H1 (cell line): ENCODE results near the gene BEST2. TPM values are rescaled to one million over a fixed set of nuclear protein-coding genes. Genes with fewer than 3 reads are reported as not detected.

Experiments
- CTCF ChIA-PET: fragments of 300-600 bp; sonication (Branson Sonifier 250); formaldehyde crosslinking; loops from one replicate; lab custom pipeline; 2021; ENCODE audit not compliant: partially characterized antibody; lab: Charles Lee
- POLR2A ChIA-PET: fragments of 300-600 bp; sonication (Branson Sonifier 250); formaldehyde crosslinking; loops from one replicate; lab custom pipeline; 2021; ENCODE audit warnings: inconsistent platforms; ENCODE audit not compliant: partially characterized antibody; lab: Charles Lee
- DNase-seq, 2 experiments: peaks; one replicate each; pipeline versions ENCODE4 v3.0.0 to v3.0.0-alpha.2; 2010 to 2022; ENCODE audit warnings: low spot score in 2 of 2, low read depth in 1 of 2, mixed read lengths in 1 of 2
- FAIRE-seq: peaks from 2 replicates; lab custom pipeline; 2011; peaks lifted over from hg19 to GRCh38; lab: Jason Lieb, UNC
- H2AFZ ChIP-seq: 2 replicates; pipeline ENCODE4 v1.8.1; 2012; ENCODE audit warnings: low read length, inconsistent platforms
- H2AK5ac ChIP-seq: 2 replicates; pipeline ENCODE4 v1.6.1; 2013; ENCODE audit warnings: low read depth, low read length
- H2BK120ac ChIP-seq: replicated peaks from 2 replicates; pipeline ENCODE3; 2013; ENCODE audit warnings: low read depth, low read length, inconsistent platforms
- H2BK12ac ChIP-seq: 2 replicates; pipeline ENCODE4 v1.6.1; 2013; ENCODE audit warnings: low read depth, low read length
- H2BK15ac ChIP-seq: 2 replicates; pipeline ENCODE4 v1.6.1; 2013; ENCODE audit warnings: low read length
- H2BK20ac ChIP-seq: 2 replicates; pipeline ENCODE4 v1.6.1; 2013; ENCODE audit warnings: low read length
- H2BK5ac ChIP-seq: 2 replicates; pipeline ENCODE4 v1.6.1; 2013; ENCODE audit warnings: low read depth, low read length
- H3K14ac ChIP-seq: 2 replicates; pipeline ENCODE4 v1.6.1; 2013; ENCODE audit warnings: inconsistent platforms; ENCODE audit not compliant: insufficient read length
- H3K18ac ChIP-seq: 2 replicates; pipeline ENCODE4 v1.6.1; 2013; ENCODE audit warnings: low read length; ENCODE audit errors: extremely low read depth
- H3K23ac ChIP-seq: 2 replicates; pipeline ENCODE4 v1.6.1; 2013; ENCODE audit warnings: inconsistent platforms; ENCODE audit not compliant: insufficient read length
- H3K23me2 ChIP-seq: 2 replicates; pipeline ENCODE4 v1.6.1; 2013; ENCODE audit warnings: low read depth, low read length
- H3K27ac ChIP-seq: 2 replicates; pipeline ENCODE4 v1.6.1; 2011; ENCODE audit warnings: low read depth, low read length, inconsistent platforms
- H3K27me3 ChIP-seq, 4 experiments: replicated peaks in 1 of 4; 1 replicate in 1 of 4; 2 replicates in 3 of 4; pipeline versions ENCODE4 v1.6.1 to v1.8.1; 2011 to 2013; ENCODE audit warnings: low read length in 3 of 4, mild to moderate bottlenecking in 3 of 4, inconsistent platforms in 2 of 4, mixed read lengths in 2 of 4, moderate library complexity in 1 of 4; ENCODE audit not compliant: control insufficient read depth in 3 of 4, insufficient read depth in 3 of 4; ENCODE audit errors: extremely low read depth in 1 of 4
- H3K36me3 ChIP-seq, 4 experiments: 2 replicates each; pipeline versions ENCODE4 v1.6.1 to v1.8.1; 2011 to 2013; ENCODE audit warnings: mild to moderate bottlenecking in 4 of 4, low read length in 3 of 4, moderate library complexity in 2 of 4, control low read depth in 1 of 4, inconsistent platforms in 1 of 4; ENCODE audit not compliant: insufficient read depth in 4 of 4, control insufficient read depth in 2 of 4
- H3K4ac ChIP-seq: replicated peaks from 2 replicates; pipeline ENCODE3; 2013; ENCODE audit warnings: low read length, low read depth, mixed read lengths, inconsistent platforms; ENCODE audit not compliant: insufficient read length
- H3K4me1 ChIP-seq, 4 experiments: replicated peaks in 1 of 4; 1 replicate in 1 of 4; 2 replicates in 3 of 4; pipeline versions ENCODE4 v1.6.1 to v1.8.1; 2011 to 2013; ENCODE audit warnings: low read length in 3 of 4, inconsistent platforms in 2 of 4, mixed read lengths in 1 of 4; ENCODE audit not compliant: insufficient read depth in 4 of 4, control insufficient read depth in 3 of 4
- H3K4me2 ChIP-seq, 2 experiments: 2 replicates each; pipeline versions ENCODE4 v1.6.1 to v1.8.1; 2011 to 2013; ENCODE audit warnings: low read depth in 2 of 2, low read length in 2 of 2, control low read depth in 1 of 2, inconsistent platforms in 1 of 2, mild to moderate bottlenecking in 1 of 2; ENCODE audit not compliant: insufficient read depth in 1 of 2
- H3K4me3 ChIP-seq, 4 experiments: fragments of 200-600, 300-600 bp in 1 of 4; sonication (generic), shearing (Covaris generic), sonication (Bioruptor Twin) in 1 of 4; 2 replicates each; pipeline versions ENCODE4 v1.5.1 to v1.8.1; 2011 to 2016; ENCODE audit warnings: low read length in 4 of 4, low read depth in 3 of 4, control low read depth in 2 of 4, inconsistent platforms in 2 of 4, mild to moderate bottlenecking in 2 of 4, mixed read lengths in 1 of 4, moderate library complexity in 1 of 4; ENCODE audit not compliant: insufficient read depth in 2 of 4; ENCODE audit errors: extremely low read depth in 1 of 4
- H3K56ac ChIP-seq: replicated peaks from 2 replicates; pipeline ENCODE3; 2013; ENCODE audit warnings: low read depth, mild to moderate bottlenecking, mixed read lengths, low read length, inconsistent platforms; ENCODE audit not compliant: insufficient read length
- H3K79me1 ChIP-seq: 2 replicates; pipeline ENCODE4 v1.6.1; 2013; ENCODE audit warnings: low read depth, low read length, control low read depth
- H3K79me2 ChIP-seq, 2 experiments: 2 replicates each; pipeline versions ENCODE4 v1.6.1 to v1.8.1; 2012 to 2013; ENCODE audit warnings: low read length in 2 of 2, mild to moderate bottlenecking in 2 of 2, inconsistent platforms in 1 of 2; ENCODE audit not compliant: insufficient read depth in 2 of 2, control insufficient read depth in 1 of 2
- H3K9ac ChIP-seq, 4 experiments: replicated peaks in 1 of 4; 1 replicate in 1 of 4; 2 replicates in 3 of 4; pipeline versions ENCODE4 v1.6.1 to v1.8.1; 2011 to 2013; ENCODE audit warnings: low read depth in 3 of 4, low read length in 3 of 4, control low read depth in 2 of 4, mild to moderate bottlenecking in 2 of 4, moderate library complexity in 2 of 4, inconsistent platforms in 1 of 4; ENCODE audit errors: extremely low read depth in 1 of 4
- H3K9me3 ChIP-seq, 2 experiments: 2 replicates each; pipeline versions ENCODE4 v1.6.1 to v1.8.1; 2012 to 2013; ENCODE audit warnings: mild to moderate bottlenecking in 2 of 2, moderate library complexity in 2 of 2, control low read depth in 1 of 2, inconsistent platforms in 1 of 2, low read depth in 1 of 2, low read length in 1 of 2, mixed read lengths in 1 of 2; ENCODE audit not compliant: insufficient read depth in 2 of 2
- H4K20me1 ChIP-seq, 2 experiments: replicated peaks in 1 of 2; 2 replicates each; pipeline versions ENCODE3 to v1.8.1; 2011 to 2013; ENCODE audit warnings: inconsistent platforms in 2 of 2, low read length in 2 of 2, mild to moderate bottlenecking in 1 of 2; ENCODE audit not compliant: insufficient read depth in 2 of 2, control insufficient read depth in 1 of 2
- H4K5ac ChIP-seq: 2 replicates; pipeline ENCODE4 v1.6.1; 2013; ENCODE audit warnings: low read length, low read depth, mixed read lengths, inconsistent platforms; ENCODE audit not compliant: insufficient read length
- H4K8ac ChIP-seq: 2 replicates; pipeline ENCODE4 v1.8.0; 2013; ENCODE audit warnings: mild to moderate bottlenecking, moderate library complexity, low read length, inconsistent platforms; ENCODE audit not compliant: insufficient read depth; ENCODE audit errors: extremely low read depth
- H4K91ac ChIP-seq: replicated peaks from 2 replicates; pipeline ENCODE3; 2013; ENCODE audit warnings: low read length, mixed read lengths, inconsistent platforms; ENCODE audit not compliant: insufficient read length
- CEBPB ChIP-seq: IDR thresholded peaks from 2 replicates; pipeline ENCODE4 v1.6.1; 2012; ENCODE audit warnings: low read depth, low read length
- GTF2F1 ChIP-seq: IDR thresholded peaks from 2 replicates; pipeline ENCODE4 v1.6.1; 2012; ENCODE audit warnings: low read depth, low read length, improper control_type of control experiment, borderline replicate concordance
- MAFK ChIP-seq: IDR thresholded peaks from 2 replicates; pipeline ENCODE4 v1.6.1; 2012; ENCODE audit warnings: low read depth, mild to moderate bottlenecking, improper control_type of control experiment, low read length
- POU5F1 ChIP-seq: IDR thresholded peaks from 2 replicates; pipeline ENCODE4 v1.6.1; 2011; ENCODE audit warnings: low read depth, mild to moderate bottlenecking, low read length, moderate library complexity
- RAD21 ChIP-seq, 2 experiments: IDR thresholded peaks in 1 of 2; conservative IDR thresholded peaks in 1 of 2; 2 replicates each; pipeline ENCODE4 v1.6.1; 2011; ENCODE audit warnings: low read depth in 2 of 2, low read length in 2 of 2, improper control_type of control experiment in 1 of 2, inconsistent platforms in 1 of 2, mild to moderate bottlenecking in 1 of 2, moderate library complexity in 1 of 2
- RFX5 ChIP-seq: IDR thresholded peaks from 2 replicates; pipeline ENCODE4 v1.6.1; 2011; ENCODE audit warnings: low read depth, low read length, improper control_type of control experiment, borderline replicate concordance
- RNF2 ChIP-seq: fragments of 200-900, 300-1000 bp; sonication (generic); IDR thresholded peaks from 2 replicates; pipeline ENCODE4 v1.7.1; 2016; ENCODE audit warnings: borderline replicate concordance, low read depth, mild to moderate bottlenecking, antibody characterized with exemption, low read length; ENCODE audit not compliant: poor library complexity, severe bottlenecking; ENCODE audit errors: missing control alignments
- SIX5 ChIP-seq: IDR thresholded peaks from 2 replicates; pipeline ENCODE4 v1.6.1; 2011; ENCODE audit warnings: mild to moderate bottlenecking, low read depth, low read length
- TBP ChIP-seq: IDR thresholded peaks from 2 replicates; pipeline ENCODE4 v1.6.1; 2011; ENCODE audit warnings: low read depth, low read length, improper control_type of control experiment
- TEAD4 ChIP-seq: IDR thresholded peaks from 2 replicates; pipeline ENCODE4 v1.6.1; 2012; ENCODE audit warnings: low read depth, low read length, inconsistent platforms, mixed read lengths
- WGBS, 2 experiments: shearing (Covaris generic) in 1 of 2; methylation state at CpG; one replicate each; pipeline versions ENCODE4 v1.1.6 to v1.1.7; 2013 to 2015; ENCODE audit warnings: low lambda C conversion rate in 2 of 2, mixed read lengths in 2 of 2, inconsistent platforms in 1 of 2, low coverage in 1 of 2, missing lambda C conversion rate in 1 of 2; ENCODE audit not compliant: insufficient replicate concordance in 2 of 2, insufficient coverage in 1 of 2, insufficient read length in 1 of 2; ENCODE audit errors: extremely low coverage in 1 of 2, missing lambda C conversion rate in 1 of 2; 5-methylcytosine and 5-hydroxymethylcytosine counted together
- polyA plus RNA-seq, 7 experiments: library from polyadenylated mRNA; depleted of rRNA in 3 of 7; stranded (reverse) in 5 of 7; unstranded in 2 of 7; fragments of >200 nt in 5 of 7; fragments of 200-250 nt in 2 of 7; gene quantifications; 1 replicate in 5 of 7; 2 replicates in 1 of 7; 4 replicates in 1 of 7; pipeline versions ENCODE4 v1.2.1 to v1.2.3, GENCODE V29; 2011 to 2013; ENCODE audit warnings: missing spikeins in 2 of 7, mixed read lengths in 2 of 7
- total RNA-seq: library from RNA; stranded (reverse); fragmentation: NEBNext Ultra II Directional; extraction: Animal tissue kit (Norgen Biotek cat#: 25700); gene quantifications from 2 replicates; pipeline ENCODE4 v1.2.1, GENCODE V29; 2021

The BEST2 gene
- total and polyA plus RNA-seq, 2 of the 8 experiments (the other 6 are each of a cell fraction or from before 2014, with no cell fraction given): 4.6 to 7.3 TPM

- 86% methylated on average over 12 of the region's 15 CpGs; no CpG with 5 or more reads in 1 of the 2 experiments for WGBS, 2 experiments
- TF ChIP-seq TBP (no peak), GTF2F1 (no peak), RFX5 (no peak), SIX5 (no peak), RAD21 (IDR thresholded peaks at IDR 0.05 in 1 of 2, conservative IDR thresholded peaks at IDR 0.05 in 1 of 2; ENCODE audit: low read depth in 2 of 2, low read length in 2 of 2) (no peak), TEAD4 (no peak), POU5F1 (no peak), CEBPB (no peak), MAFK (no peak), RNF2 (no peak)
Measured at GRCh38 chr19:12779162-12779993, 27.8 kb downstream of the BEST2 start.

More at GRCh38 chr19:12779162-12779993, 27.8 kb downstream of the BEST2 start:
- Histone ChIP-seq H2AK5ac (peak overlapping the region; percentile 89; the same call in 1 of the 2 replicates), H3K36me3 (no peaks in the 10 kb centered on the region), H2BK20ac (peak overlapping the region; percentile 55; the same call in 1 of the 2 replicates), H2BK12ac (peak overlapping the region; percentile 76), H3K27me3 (no peaks in the 10 kb centered on the region), H3K4me3 (peak overlapping the region in 3 of 4 experiments; percentile 54 to 69 (median 69); a peak in 4 of 8 replicates), H4K20me1 (no peaks in the 10 kb centered on the region), H3K27ac (peak overlapping the region; percentile 22; the same call in 1 of the 2 replicates), H3K23ac (no peak overlapping the region), H3K79me1 (no peaks in the 10 kb centered on the region), H3K9ac (no peak overlapping the region; a peak in 1 of 7 replicates), H4K91ac (peak overlapping the region; percentile 85), H4K5ac (peak overlapping the region; percentile 84), H3K56ac (peak overlapping the region; percentile 53), H2BK120ac (no peak overlapping the region), H2BK5ac (peak overlapping the region; percentile 85), H2BK15ac (peak overlapping the region; percentile 88; the same call in 1 of the 2 replicates), H3K14ac (no peak overlapping the region), H3K4ac (no peak overlapping the region), H3K4me1 (peaks cover 9 to 33% (median 23%) of the 10 kb centered on the region in 4 experiments), H3K79me2 (no peaks in the 10 kb centered on the region), H3K23me2 (peaks cover 27% of the 10 kb centered on the region; the same call in 1 of the 2 replicates), H3K4me2 (peak overlapping the region; percentile 93 to 94), H2AFZ (no peak overlapping the region), H3K18ac (peak overlapping the region; percentile 81), H4K8ac (peak overlapping the region; percentile 57), H3K9me3 (no peaks in the 10 kb centered on the region)
- FAIRE-seq (no peak), DNase-seq (no peak)
- POLR2A ChIA-PET: interaction anchor here (1.0 to 16.6 kb wide), 9 partner anchors 9 to 154 kb away, joined by 3 to 317 read pairs (median 7); partner anchors contain the start of genes FARSA, GET3, JUNB and PRDX2
- CTCF ChIA-PET: interaction anchor here (0.6 to 11.2 kb wide), 9 partner anchors 8 to 85 kb away, joined by 3 to 277 read pairs (median 4); partner anchors contain the start of genes JUNB and RTBDN
